AG09319 (cell line): ENCODE measurements around the gene CCL20.
"Not testable (repeated sequence)": the region's sequence is repeated elsewhere in the genome, so short reads cannot be mapped to it uniquely, and the experiment has no call there.

Source experiments
- DNase-seq: peaks from one replicate; pipeline ENCODE4 v3.0.0-alpha.2; 2010; ENCODE audit warnings: low read depth; ENCODE audit errors: extremely low read depth
- TF ChIP-seq, protein P1 (sequence below): IDR thresholded peaks from 2 replicates; pipeline ENCODE4 v1.5.1; 2011; ENCODE audit warnings: low read depth, mild to moderate bottlenecking, inconsistent platforms, low read length, moderate library complexity

CCL20 gene

DNA sequence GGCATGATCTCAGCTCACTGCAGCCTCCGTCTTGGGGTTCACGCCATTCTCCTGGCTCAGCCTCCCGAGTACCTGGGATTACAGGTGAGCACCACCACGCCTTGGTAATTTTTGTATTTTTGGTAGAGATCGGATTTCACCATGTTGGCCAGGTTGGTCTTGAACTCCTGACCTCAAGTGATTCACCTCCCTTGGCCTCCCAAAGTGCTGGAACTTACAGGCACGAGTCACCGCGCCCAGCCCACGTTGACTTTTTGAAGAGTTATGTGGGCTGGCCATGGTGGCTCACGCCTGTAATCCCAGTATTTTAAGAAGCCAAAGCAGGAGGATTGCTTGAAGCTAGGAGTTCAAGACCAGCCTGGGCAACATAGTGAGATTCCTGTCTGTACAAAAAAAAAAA lies 20.8 kb downstream of the CCL20 start:
- DNase-seq: no peak
- TF ChIP-seq, protein P1, sequence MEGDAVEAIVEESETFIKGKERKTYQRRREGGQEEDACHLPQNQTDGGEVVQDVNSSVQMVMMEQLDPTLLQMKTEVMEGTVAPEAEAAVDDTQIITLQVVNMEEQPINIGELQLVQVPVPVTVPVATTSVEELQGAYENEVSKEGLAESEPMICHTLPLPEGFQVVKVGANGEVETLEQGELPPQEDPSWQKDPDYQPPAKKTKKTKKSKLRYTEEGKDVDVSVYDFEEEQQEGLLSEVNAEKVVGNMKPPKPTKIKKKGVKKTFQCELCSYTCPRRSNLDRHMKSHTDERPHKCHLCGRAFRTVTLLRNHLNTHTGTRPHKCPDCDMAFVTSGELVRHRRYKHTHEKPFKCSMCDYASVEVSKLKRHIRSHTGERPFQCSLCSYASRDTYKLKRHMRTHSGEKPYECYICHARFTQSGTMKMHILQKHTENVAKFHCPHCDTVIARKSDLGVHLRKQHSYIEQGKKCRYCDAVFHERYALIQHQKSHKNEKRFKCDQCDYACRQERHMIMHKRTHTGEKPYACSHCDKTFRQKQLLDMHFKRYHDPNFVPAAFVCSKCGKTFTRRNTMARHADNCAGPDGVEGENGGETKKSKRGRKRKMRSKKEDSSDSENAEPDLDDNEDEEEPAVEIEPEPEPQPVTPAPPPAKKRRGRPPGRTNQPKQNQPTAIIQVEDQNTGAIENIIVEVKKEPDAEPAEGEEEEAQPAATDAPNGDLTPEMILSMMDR: no peak

DNA sequence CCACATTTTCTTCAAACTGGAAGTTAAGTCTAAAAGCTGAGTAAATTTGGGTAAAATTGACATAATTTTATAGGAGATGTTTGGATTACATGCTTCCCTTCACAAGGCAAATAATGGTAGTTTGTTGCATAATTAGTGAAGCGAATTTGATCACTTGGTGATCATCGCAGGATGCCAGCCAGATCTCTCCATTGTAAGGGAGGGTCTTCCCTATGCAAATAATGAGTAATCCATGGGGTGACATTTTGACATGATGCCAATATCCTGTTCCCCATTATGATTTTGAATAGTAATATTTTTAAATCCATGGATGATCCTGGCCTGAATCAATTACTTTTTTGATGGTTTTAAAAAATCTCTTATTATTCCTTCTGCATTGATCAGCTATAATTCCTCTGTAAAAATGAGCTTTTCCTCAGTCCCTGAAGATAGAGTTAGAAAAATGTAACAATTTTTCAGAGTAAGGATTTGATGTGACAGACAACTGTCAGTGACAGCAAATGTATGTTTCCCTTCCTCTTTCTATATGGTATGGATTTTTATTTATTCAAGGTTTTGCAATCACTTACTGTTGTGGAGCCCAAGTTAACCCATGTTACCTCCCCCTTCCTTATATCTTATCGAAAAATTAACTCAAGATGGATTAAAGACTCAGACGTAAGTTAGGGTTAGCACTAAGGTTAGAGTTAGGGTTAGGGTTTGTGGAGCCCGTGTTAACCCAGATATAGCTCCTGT lies 21.4 kb downstream of the CCL20 start:
- TF ChIP-seq, protein P1: no peak
- DNase-seq: no peak

DNA sequence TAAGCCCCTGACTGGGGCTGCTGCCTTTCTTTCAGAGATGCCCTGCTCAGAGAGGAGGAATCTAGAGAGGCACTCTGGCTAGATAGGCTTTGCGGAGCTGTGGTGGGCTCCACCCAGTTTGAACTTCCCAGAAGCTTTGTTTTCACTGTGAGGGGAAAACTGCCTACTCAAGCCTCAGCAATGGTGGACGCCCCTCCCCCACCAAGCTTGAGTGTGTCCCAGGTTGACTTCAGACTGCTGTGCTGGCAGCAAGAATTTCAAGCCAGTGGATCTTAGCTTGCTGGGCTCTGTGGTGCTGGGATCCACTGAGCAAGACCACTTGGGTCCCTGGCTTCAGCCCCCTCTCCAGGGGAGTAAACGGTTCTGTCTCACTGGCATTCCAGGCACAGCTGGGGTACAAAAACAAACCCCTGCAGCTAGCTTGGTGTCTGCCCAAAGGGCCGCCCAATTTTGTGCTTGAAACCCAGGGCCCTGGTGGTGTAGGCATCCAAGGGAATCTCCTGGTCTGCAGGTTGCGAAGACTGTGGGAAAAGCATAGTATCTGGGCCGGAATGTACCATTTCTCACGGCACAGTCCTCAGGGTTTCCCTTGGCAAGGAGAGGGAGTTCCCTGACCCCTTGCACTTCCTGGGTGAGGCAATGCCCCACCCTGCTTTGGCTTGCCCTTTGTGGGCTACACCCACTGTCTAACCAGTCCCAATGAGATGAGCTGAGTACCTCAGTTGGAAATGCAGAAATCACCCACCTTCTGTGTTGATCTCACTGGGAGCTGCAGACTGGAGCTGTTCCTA lies 25.9 kb downstream of the CCL20 start:
- DNase-seq: not testable (repeated sequence)

DNA sequence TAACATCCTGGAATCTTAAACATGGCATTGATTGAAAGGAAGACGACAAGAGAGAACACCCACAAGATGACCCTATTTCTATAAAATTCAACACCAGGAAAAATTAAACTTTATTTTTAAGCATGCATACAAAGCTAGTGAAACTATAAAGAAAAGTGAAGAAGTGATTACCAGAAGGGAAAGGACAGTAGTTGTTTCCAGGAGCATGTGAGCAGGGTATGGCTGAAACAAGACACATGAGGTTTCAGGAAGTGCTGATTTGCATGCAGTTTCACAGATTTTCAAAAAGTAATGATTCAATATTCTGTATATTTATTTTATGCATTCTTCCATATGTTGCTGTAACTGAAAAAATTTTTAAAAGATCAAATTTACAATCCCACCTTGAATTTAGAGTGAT lies 33.2 kb downstream of the CCL20 start:
- TF ChIP-seq, protein P1: no peak
- no peak for DNase-seq

DNA sequence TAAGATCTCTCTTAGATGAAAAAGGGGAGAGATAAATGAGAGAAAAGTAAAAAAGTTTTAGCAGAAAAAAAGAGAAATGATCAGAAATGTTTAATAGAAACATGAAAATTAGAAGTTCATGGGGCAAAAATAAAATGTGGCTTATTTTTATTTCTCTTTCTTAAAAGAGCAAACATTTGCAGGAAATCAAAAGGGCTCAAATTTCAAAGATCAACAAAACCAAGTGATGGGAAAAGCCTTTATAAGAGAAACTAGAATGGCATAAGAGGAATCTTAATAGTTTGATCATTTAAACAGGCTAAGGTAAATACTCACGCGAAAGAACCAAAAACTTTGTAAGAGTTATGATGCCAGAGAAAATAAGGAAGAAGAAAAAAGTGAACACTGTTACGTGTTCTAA lies 34.5 kb downstream of the CCL20 start:
- DNase-seq: no peak
- TF ChIP-seq, protein P1: no peak

DNA sequence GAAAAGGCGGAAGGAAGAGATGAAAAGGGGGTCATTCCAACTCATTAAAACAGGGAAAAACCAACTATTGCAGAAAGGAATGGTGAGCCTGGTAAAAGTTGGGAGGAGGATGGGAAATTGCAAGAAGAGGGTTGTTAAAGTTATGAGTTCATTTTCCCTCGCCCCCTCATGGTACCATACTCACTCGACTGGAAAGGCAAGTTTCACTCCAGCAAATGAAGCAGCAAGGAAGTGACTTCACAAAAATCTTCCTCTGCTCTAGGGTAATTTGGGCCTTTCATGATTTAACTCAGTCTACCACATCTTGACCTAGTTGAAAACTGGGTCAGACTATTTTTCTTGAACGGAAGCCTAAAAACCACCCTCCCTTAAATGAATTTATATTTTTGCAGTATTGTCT lies 34.9 kb downstream of the CCL20 start:
- DNase-seq: no peak
- TF ChIP-seq, protein P1: no peak

DNA sequence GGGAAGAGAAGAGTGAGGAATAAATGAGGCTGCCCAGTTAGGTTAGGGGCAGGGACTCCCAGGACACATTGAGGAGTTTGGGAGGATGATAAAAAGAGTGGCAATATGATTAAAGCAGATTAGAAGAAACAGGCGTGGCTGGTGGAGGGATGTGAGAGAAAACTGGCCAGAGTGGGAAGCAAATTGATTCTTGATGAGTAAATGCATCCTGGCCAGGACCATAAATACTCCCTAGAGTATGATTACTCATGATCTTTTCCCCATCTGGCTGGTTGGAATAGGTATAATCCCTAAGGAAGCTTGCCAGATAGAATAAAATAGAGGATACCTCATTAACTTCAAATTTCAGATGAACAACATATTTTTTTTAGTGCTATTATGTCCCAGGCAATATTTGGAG lies 36.3 kb downstream of the CCL20 start:
- TF ChIP-seq, protein P1: no peak
- DNase-seq: no peak

DNA sequence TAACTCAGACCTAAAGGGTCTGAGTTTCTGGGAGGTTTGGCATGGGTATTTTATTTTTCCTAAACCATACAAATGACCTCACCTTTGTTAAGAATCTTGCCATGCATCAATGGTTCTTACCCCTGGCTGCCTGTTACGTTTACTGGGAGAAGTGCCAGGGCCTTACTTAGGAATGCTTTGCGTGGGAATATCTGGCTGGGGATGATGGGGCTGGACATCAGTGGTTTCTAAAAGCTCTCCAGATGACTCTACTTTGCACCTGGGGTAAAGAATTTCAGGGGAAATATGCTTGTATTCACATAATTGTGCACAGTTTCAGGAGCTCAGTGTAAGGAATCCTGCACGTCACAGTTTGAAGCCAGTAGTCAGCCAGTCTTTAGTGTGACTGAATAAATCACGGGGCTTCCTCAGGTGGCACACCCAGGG lies 39.6 kb downstream of the CCL20 start:
- peak; percentile 70 for DNase-seq
- TF ChIP-seq, protein P1: no peak
